ENCODE measurements around the gene TMEM154.
A peak's percentile ranks its signal among the peaks of the same experiment; 100 is the strongest.

Gene TMEM154

GRCh38 chr4:152577708-152578396 is 101.9 kb downstream of the TMEM154 start:
- H3K4me3 ChIP-seq (ENCODE audit: low read depth, low read length), result no peak overlapping the region
- no peak for DNase-seq (ENCODE audit: low read depth)

DNA sequence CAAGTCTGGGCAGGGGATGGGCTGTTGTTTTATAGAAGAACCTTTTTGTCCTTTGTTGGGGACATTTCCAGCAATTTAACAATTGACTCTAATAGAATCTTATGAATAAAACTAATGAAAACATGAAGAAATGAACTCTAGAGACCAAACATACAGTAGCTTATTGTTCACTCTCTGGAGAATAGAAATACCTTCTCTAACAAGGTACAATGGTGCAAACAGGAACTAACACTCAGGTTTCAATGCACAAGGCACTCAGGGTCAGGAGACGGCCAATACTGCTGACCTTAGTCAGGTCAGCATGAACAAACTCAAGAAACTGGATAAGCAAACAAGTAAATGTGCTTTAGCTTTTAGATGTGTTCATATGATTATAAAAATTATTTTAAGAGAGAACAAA is 104.3 kb downstream of the TMEM154 start:
- DNase-seq (ENCODE audit: low read depth), result no peak
- no peak overlapping the region for H3K4me3 ChIP-seq (ENCODE audit: low read depth, low read length)

DNA sequence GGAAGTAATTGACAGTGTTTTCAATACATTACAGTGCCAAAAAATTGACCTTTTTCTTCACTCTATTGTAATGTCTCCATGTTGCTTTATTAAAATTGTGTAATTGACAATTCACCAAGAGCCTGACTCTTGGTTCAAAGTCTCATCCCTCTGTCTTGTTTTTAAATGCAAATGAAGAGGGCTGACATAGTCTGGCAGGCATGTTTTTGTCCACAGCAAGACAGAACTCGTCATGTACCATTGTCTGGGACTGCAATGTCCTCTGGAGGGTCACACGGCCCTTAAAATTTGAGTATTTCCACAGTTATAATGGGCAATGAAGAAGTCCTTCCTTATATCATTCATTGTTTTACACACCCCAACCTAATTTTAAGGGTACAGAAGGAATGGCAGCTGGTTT is 105.9 kb downstream of the TMEM154 start:
- no peak overlapping the region for H3K4me3 ChIP-seq (ENCODE audit: low read depth, low read length)
- no peak for DNase-seq (ENCODE audit: low read depth)

GRCh38 chr4:152572417-152573086 is 107.2 kb downstream of the TMEM154 start:
- H3K4me3 ChIP-seq (ENCODE audit: low read depth, low read length), result no peak overlapping the region
- DNase-seq (ENCODE audit: low read depth), result peak; percentile 41

- no peak for DNase-seq (ENCODE audit: low read depth)
- no peak overlapping the region for H3K4me3 ChIP-seq (ENCODE audit: low read depth, low read length)
Observed at GRCh38 chr4:152571770-152572169, 108.0 kb downstream of the TMEM154 start.

- DNase-seq (ENCODE audit: low read depth), result no peak
- H3K4me3 ChIP-seq (ENCODE audit: low read depth, low read length), result no peak overlapping the region
Observed at GRCh38 chr4:152571296-152571695, 108.5 kb downstream of the TMEM154 start.
